ENCODE data around the gene ATP6V0D1. TPM values are rescaled to one million over a fixed set of nuclear protein-coding genes. Genes with fewer than 3 reads are reported as not detected.

The ATP6V0D1 gene
- polyA plus RNA-seq, 1 of the 3 experiments (the other 2 are of a cell fraction), result 135 TPM

GRCh38 chr16:67405336-67405735, 75.6 kb downstream of the ATP6V0D1 start:
- H3K4me2 ChIP-seq, result no peak overlapping the region
- TF ChIP-seq FOSL2 (IDR thresholded peaks at IDR 0.05; ENCODE audit: borderline replicate concordance, low read depth) (no peak), USF2 (IDR thresholded peaks at IDR 0.05; ENCODE audit: borderline replicate concordance, low read depth, low read length) (no peak), TEAD4 (IDR thresholded peaks at IDR 0.05; ENCODE audit: borderline replicate concordance, insufficient read depth) (no peak), SMC3 (IDR thresholded peaks at IDR 0.05; ENCODE audit: low read depth, low read length) (no peak), RAD21 (IDR thresholded peaks at IDR 0.05; ENCODE audit: low read length) (no peak), NRF1 (IDR thresholded peaks at IDR 0.05; ENCODE audit: low read depth, low read length) (no peak)
- TF ChIP-seq, protein P1, sequence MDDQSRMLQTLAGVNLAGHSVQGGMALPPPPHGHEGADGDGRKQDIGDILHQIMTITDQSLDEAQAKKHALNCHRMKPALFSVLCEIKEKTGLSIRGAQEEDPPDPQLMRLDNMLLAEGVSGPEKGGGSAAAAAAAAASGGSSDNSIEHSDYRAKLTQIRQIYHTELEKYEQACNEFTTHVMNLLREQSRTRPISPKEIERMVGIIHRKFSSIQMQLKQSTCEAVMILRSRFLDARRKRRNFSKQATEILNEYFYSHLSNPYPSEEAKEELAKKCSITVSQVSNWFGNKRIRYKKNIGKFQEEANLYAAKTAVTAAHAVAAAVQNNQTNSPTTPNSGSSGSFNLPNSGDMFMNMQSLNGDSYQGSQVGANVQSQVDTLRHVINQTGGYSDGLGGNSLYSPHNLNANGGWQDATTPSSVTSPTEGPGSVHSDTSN (IDR thresholded peaks at IDR 0.05), result no peak

DNA sequence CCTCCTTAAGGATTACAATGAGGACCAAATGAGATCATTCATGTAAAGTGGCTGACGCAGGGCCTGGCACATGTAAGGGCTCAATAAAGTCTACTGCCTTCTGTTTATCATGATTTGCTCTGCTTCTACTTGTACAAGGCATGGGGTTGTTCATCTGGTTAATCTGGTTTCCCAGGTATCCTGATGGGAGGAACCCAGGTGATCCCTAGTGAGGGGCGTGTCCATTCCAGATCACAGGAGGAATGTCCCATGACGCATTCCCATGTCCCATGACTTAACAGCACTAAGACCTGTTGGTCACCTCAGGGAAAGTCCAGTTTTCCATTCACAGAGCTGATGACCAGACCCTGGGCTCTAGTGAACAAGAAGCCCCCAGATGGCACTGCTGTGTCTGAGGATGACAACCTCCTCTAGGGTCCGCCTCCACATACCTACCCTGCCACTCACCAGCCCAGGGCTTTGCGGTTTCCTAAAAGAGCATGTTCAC, 76.2 kb downstream of the ATP6V0D1 start:
- Histone ChIP-seq H3K36me3 (replicated peaks in 1 of 2; ENCODE audit: control insufficient read depth in 1 of 2, insufficient read depth in 2 of 2, low read length in 1 of 2) (peaks cover 0 to 6% of the 10 kb centered on the region in 2 experiments), H3K79me2 (ENCODE audit: insufficient read depth) (peaks cover 10% of the 10 kb centered on the region), H3K27ac (ENCODE audit: low read depth in 2 of 2, low read length in 1 of 2) (peak overlapping the region in 1 of 2 experiments; percentile 98; a peak in 1 of 4 replicates), H2AFZ (ENCODE audit: low read depth) (no peak overlapping the region), H3F3A (replicated peaks; ENCODE audit: insufficient read depth) (peaks cover 21% of the 10 kb centered on the region), H3K4me1 (ENCODE audit: control insufficient read depth in 1 of 2, insufficient read depth in 2 of 2, low read depth in 1 of 2, low read length in 1 of 2) (peaks cover 30 to 36% of the 10 kb centered on the region in 2 experiments; a peak in 3 of 4 replicates), H3K27me3 (ENCODE audit: insufficient read depth) (no peaks in the 10 kb centered on the region), H3K9me2 (no peaks in the 10 kb centered on the region), H3K9ac (no peak overlapping the region), H4K20me1 (ENCODE audit: insufficient read depth) (no peaks in the 10 kb centered on the region), H3K4me3 (ENCODE audit: low read depth in 2 of 2, low read length in 1 of 2) (no peak overlapping the region), H3K4me2 (no peak overlapping the region), H3K9me3 (no peaks in the 10 kb centered on the region)
- WGBS (ENCODE audit: low lambda C conversion rate), result 95% methylated on average over 2 of the region's 5 CpGs
- no peak for DNase-seq
- no peak for TF ChIP-seq EZH2phosphoT487 (IDR thresholded peaks at IDR 0.05; ENCODE audit: borderline replicate concordance, low read depth)
- no peak for TF ChIP-seq POLR2AphosphoS5 (IDR thresholded peaks at IDR 0.05; ENCODE audit: low read depth, low read length)
- no peak for TF ChIP-seq MXI1 (IDR thresholded peaks at IDR 0.05; ENCODE audit: low read depth, low read length)
- TF ChIP-seq NRF1 (IDR thresholded peaks at IDR 0.05; ENCODE audit: low read depth, low read length), result no peak
- TF ChIP-seq, protein P2, sequence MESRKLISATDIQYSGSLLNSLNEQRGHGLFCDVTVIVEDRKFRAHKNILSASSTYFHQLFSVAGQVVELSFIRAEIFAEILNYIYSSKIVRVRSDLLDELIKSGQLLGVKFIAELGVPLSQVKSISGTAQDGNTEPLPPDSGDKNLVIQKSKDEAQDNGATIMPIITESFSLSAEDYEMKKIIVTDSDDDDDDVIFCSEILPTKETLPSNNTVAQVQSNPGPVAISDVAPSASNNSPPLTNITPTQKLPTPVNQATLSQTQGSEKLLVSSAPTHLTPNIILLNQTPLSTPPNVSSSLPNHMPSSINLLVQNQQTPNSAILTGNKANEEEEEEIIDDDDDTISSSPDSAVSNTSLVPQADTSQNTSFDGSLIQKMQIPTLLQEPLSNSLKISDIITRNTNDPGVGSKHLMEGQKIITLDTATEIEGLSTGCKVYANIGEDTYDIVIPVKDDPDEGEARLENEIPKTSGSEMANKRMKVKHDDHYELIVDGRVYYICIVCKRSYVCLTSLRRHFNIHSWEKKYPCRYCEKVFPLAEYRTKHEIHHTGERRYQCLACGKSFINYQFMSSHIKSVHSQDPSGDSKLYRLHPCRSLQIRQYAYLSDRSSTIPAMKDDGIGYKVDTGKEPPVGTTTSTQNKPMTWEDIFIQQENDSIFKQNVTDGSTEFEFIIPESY (IDR thresholded peaks at IDR 0.05; ENCODE audit: borderline replicate concordance, low read depth), result no peak
- TF ChIP-seq FOXJ3 (CRISPR knock-in tag; IDR thresholded peaks at IDR 0.05), result no peak
- CTCF ChIA-PET, result interaction anchor here (3.1 kb wide), 1 partner anchor 12 kb away, joined by 14 read pairs; the partner anchor contains the start of gene ZDHHC1
- POLR2A ChIA-PET, result interaction anchor here (1.5 kb wide), 1 partner anchor 9 kb away, joined by 6 read pairs; no protein-coding TSS in a partner anchor

More at GRCh38 chr16:67405336-67405735, 75.6 kb downstream of the ATP6V0D1 start:
- POLR2A ChIA-PET, result interaction anchor here (1.5 kb wide), 1 partner anchor 9 kb away, joined by 6 read pairs; no protein-coding TSS in a partner anchor
- WGBS (ENCODE audit: low lambda C conversion rate), result 84% methylated on average over 7 of the region's 8 CpGs
- Histone ChIP-seq H3K27me3 (ENCODE audit: insufficient read depth) (no peaks in the 10 kb centered on the region), H3K9me2 (no peaks in the 10 kb centered on the region), H3F3A (replicated peaks; ENCODE audit: insufficient read depth) (peaks cover 21% of the 10 kb centered on the region), H3K79me2 (ENCODE audit: insufficient read depth) (peaks cover 15% of the 10 kb centered on the region), H3K4me1 (ENCODE audit: control insufficient read depth in 1 of 2, insufficient read depth in 2 of 2, low read depth in 1 of 2, low read length in 1 of 2) (peaks cover 30 to 31% of the 10 kb centered on the region in 2 experiments; a peak in 3 of 4 replicates), H4K20me1 (ENCODE audit: insufficient read depth) (no peaks in the 10 kb centered on the region), H3K4me3 (ENCODE audit: low read depth in 2 of 2, low read length in 1 of 2) (no peak overlapping the region), H3K36me3 (replicated peaks in 1 of 2; ENCODE audit: control insufficient read depth in 1 of 2, insufficient read depth in 2 of 2, low read length in 1 of 2) (peaks cover 0 to 6% of the 10 kb centered on the region in 2 experiments), H2AFZ (ENCODE audit: low read depth) (no peak overlapping the region), H3K9ac (peak overlapping the region; percentile 66; the same call in 1 of the 2 replicates), H3K9me3 (no peaks in the 10 kb centered on the region), H3K27ac (ENCODE audit: low read depth in 2 of 2, low read length in 1 of 2) (peak overlapping the region; percentile 78 to 98; a peak in 3 of 4 replicates)
- DNase-seq, result no peak
- CTCF ChIA-PET, result no interaction called here

Data from SK-N-SH (cell line).